Activated CD4-positive, alpha-beta T cell treated with anti-CD3 and anti-CD28 coated beads, Interleukin-2, Interleukin-4, amounts not matched to agents 100 ng/mL and 50 ng/mL, durations not matched to agents 16 hours and 8 hours (primary cell): ENCODE data around the gene LPAR6.
"Not testable (repeated sequence)": the region's sequence is repeated elsewhere in the genome, so short reads cannot be mapped to it uniquely, and the experiment has no call there.

ENCODE experiments used
- DNase-seq: peaks from one replicate; pipeline ENCODE4 v3.0.0-alpha.2; 2020; ENCODE audit warnings: low spot score

Gene LPAR6, protein sequence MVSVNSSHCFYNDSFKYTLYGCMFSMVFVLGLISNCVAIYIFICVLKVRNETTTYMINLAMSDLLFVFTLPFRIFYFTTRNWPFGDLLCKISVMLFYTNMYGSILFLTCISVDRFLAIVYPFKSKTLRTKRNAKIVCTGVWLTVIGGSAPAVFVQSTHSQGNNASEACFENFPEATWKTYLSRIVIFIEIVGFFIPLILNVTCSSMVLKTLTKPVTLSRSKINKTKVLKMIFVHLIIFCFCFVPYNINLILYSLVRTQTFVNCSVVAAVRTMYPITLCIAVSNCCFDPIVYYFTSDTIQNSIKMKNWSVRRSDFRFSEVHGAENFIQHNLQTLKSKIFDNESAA

DNA sequence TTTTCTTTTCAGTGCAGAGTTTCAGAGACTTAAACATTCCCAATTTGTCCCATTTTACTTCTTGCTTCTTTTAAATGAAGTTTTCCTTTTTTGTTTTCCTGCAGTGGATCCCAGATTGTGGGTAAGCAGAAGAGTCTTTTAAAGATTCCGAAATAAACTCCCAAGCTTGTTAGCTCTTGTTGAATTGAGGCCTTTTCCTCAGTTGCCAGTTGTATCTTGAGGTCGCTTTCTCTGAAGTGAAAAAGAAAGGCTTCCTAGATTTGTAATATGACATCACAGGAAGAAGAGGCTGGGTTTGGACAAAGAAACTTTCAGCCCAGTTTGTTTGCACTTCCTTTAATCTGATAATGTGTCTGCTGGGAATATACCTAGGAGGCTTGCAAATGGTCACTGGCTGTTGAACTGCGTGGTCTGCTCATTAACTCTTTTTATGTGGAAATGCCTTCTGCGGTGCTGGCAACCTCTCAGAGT is at the start of gene LPAR6:
TSS of gene LPAR6 (minus strand) at position 233 of the 471 bp plus-strand sequence. CDS start 690 bp downstream, outside the sequence.
- peak; percentile 55 for DNase-seq

DNA sequence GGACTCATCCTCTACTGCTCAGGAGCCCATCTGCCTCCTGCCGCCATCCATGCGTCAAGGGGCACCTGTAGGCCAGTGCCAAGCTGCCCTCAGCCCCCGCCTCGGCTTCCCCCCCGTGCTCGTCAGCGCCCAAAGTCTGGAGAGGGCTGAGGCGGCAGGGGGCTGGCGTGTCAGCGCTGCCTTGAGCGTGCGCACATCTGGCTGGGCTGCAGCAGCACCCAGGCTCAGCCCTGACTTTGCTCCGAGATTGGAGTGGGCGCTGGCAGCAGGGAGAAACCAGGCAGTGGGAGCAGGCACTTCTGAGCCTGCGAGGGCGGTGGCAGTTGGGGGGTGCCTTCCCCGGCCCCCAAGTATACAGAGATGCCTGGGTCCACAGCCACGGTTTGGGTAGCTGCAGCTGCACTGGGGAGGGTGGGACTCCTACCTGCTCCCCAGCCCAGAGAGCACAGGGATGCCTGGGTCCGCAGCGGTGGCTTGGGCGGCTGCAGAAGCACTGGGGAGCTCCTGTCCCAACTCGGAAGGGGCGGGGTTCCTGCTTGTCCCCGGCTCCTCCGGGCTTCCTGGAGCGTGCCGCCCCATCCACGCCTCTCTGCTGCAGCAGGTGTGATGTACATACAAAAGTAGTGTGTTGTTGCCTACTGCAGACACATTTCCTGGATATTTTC is 44.8 kb upstream of the LPAR6 start:
- DNase-seq = no peak

DNA sequence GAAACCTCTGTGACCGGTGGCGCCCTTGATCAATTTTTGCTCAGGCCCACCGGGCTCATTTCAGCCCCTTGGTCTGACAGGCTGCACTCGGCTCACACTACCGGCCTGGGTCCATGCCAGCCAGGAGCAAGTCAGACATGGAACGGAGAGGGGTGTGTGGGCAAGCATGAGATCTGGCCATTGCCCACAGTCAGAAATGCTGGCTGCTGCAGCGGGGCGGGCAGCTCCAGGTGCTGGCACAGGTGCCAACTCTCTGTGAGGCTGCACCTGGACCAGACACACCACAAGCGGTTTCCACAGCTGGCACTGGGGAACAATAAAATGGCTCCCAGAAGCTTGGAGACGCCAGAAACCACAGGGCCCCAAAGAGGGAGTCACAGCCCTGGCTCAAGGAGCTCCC is 43.6 kb upstream of the LPAR6 start:
- DNase-seq = no peak

DNA sequence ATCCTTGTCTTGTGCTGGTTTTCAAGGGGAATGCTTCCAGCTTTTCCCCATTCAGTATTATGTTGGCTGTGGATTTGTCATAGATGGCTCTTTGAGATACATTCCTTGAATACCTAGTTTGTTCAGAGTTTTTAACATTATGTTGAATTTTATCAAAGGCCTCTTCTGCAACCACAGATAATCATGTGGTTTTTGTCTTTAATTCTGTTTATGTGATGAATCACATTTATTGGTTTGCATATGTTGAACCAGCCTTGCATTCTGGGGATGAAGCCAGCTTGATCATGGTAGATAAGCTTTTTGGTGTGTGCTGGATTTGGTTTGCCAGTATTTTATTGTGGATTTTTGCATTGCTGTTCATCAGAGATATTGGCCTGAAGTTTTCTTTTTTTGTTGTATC is 38.3 kb upstream of the LPAR6 start:
- not testable (repeated sequence) for DNase-seq

DNA sequence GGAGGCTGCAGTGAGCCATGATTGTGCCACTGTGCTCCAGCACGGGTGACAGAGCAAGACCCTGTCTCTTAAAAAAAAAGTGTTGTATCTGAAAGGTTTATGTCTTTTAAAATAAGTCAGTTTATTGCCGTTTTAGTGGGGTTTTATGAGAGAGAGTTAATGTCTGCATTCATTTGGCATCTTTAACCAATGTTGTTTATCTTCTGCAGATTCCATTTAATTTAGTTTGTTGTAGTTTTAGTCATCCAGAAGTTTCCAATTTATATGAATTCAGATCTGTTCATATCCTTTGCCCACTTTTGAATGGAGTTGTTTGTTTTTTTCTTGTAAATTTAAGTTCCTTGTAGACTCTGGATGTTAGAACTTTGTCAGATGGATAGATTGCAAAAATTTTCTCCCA is 36.7 kb upstream of the LPAR6 start:
- DNase-seq = no peak

DNA sequence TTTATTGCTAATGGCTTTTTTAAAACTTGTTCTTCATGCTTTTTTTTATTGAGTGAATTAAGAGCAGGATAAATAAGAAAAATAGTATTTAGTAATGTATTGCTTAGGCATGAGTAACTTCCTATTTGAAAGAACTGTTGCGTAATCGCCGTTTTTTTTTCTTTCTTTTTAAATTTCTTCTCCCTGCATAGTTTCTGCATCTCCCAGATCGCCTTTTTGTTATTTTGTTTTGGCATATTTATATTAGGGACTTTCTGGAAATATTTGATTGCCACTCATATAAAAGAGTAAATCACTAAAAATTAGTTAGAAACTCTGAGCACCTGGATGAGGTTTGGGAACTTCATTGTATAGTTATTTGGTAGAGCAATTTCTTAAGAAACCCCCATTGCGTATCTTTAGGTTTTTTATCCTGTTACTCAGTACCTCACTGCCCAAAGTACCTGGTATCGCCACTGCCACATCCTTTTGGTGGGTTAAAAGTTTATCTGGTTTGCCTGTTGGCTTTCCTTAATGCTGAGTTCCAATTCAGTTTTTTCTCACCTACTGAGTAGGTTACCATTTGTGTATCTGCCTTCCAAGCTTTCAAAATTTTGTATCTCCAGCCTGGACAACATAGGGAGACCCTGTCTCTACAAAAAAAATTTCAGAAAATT is 36.2 kb upstream of the LPAR6 start:
- no peak for DNase-seq

DNA sequence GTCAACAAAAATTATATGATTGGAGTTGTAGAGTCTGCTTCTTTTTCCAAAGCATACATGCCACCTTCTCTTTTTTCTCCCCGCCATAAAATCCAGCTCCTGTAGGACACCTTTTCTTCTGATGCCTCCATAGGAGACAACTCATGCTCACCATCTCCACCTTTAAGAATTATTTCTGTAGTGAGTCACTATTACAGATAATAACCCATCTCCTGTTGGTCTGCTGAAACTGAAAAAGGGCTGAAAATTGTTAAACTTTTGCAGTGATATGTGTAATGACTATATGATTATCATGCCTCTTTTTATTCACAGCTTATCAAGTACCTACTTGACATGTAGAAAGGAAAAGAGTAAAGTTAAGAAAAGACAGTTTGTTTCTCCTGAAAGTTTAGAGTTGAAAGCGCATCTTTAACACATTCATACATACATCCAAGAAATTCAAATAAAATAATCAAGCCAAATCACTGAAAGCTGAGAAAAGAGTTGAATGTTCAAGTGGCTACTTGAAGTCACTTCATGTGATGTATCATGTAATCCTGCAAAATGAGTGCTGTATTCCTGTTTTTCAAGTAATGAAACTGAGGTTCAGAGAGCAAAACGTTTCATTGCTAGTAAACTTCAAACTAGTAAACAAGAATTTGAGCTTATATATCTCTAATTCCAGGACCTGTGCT is 35.5 kb upstream of the LPAR6 start:
- DNase-seq = no peak

DNA sequence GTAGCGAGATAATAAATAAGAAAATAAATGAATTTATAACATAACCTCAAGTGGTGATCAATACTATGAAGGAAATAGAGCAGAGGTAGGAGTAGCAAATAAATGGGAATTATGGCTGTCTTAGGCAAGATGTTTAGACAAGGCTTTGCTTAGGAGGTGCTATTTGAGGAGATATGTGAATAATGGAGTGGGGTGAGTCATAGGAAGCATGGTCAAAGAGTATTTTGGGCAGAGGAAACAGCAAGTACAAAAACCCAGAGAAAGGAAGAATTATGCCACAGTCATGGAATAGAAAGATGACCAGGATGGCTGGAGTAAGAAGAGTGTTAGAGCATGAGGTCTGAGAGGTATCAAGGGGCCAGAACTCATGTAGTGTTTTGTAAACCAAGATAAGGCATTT is 33.6 kb upstream of the LPAR6 start:
- no peak for DNase-seq

DNA sequence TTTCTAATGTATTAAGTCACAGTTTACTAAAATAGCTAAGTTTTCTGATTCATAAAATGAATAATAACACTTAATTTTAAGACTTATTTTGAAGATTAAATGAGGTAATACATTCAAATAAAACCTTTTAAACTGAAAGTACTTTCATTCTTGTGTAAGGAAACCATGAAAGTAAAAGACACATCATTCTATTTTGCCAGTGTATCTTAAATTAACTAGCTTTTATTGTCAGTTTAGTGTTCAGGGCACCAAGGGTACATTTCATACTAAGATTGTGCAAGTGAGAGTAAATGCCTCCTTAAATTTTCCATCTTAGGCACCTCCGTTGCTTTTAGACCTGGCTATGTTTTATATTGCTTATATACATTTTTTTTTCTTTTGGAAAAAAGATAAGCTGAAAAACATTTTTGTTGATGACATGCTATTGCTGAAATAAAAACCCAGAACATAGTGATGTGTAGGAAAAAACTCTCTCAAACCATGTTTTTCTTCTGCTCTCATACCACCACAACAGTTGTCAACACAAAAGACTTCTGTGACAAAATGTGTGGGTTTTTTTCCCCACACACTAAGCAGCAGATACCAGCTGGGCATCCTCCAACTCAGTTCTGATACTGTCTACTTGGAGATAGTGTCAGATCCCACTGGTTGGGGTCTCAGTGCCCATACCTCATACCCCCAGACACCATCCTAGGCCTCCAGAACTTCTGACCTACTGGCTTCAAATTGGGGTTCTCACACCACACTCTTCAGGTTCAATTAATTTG is 30.7 kb upstream of the LPAR6 start:
- no peak for DNase-seq

DNA sequence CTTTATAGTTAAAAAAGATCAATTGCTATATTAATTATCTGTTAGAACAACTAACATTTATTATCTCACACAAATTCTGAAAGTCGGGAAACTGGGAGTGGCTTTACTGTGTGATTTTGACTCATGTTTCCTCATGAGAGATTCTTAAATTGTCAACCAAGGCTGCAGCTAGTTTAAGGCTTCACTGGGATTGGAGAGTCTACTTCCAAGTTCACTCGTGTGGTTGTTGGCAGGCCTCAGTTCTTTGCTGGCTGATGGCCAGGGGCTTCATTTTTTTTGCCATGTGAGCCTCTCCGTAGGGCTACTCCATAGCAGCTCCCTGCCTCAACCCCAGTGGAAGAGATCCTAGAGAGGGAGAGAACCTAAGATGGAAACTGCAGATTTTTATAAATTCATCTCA is 24.5 kb upstream of the LPAR6 start:
- no peak for DNase-seq

DNA sequence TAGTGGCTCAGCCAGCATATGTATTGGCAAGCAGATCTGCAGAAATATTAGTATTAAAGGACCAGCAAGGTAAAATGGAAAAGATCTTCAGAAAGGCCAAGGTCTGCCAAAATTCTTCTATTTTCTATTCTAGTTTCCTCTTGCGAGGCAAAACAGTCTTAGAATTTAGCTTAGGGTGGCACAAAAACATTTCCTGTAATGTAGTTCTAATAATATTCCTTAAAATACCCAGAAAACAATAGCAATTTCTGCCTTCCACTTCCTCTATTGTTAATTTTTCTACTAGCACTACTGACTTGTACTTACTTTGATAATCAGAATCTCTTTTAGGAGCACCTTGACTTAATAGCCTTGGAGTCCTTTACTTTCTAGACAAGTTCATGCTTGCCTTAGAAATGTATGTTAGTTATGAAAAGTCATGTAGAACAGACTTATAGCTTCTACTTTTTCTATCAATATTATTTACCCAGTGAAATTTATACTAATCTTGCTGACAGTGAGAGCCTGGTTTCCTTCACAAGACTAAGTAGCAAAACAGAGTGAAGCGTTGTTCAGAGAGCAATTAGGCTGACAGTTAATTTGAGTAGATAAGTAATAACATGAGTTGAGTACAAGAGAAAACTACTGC is 23.9 kb upstream of the LPAR6 start:
- no peak for DNase-seq

DNA sequence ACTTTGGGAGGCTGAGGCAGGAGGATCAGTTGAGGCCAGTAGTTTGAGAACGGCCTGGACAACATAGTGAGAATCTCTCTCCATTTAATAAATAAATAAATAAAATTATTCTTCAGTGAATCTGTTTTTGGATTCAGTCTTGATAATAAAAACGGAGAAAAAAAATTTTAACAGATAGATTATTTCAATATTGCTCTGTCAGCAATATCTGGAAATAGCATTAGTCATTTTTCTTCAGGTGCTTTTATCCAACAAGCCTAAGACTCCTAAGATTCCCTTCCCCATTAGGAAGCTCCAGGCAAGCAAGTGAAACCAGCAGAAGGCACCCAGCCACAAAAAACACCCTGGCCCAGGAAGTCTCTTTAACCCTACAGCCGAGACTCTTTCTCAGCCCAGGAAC is 21.3 kb upstream of the LPAR6 start:
- no peak for DNase-seq

DNA sequence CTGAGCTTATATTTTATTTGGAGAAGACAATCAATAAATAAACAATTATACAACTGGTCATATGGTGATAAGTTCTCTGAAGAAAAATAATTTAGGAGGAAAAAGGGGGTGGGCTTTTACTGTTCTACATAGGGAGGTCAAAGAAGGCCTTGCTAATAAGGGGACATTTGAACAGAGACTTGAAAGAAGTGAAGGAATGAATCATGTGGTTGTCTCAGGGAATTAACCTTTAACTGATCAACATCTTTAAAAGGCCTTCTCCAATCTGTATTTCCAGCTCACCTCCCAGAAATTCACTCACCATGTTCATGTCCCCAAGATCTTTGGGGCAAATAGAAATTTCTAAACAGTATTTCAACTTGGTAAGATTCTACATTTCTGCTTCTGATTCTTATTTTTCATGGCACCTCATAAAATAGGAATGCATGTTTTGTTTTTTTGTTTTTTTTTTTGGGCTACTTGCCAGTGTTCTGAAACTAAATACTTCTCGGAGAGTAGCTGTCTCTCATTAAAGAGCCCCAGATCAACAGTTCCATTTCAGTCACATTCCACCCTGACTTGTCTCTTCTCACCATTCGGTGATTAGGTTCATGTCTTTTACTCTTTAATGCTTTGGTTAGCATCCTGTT is 19.2 kb upstream of the LPAR6 start:
- no peak for DNase-seq

DNA sequence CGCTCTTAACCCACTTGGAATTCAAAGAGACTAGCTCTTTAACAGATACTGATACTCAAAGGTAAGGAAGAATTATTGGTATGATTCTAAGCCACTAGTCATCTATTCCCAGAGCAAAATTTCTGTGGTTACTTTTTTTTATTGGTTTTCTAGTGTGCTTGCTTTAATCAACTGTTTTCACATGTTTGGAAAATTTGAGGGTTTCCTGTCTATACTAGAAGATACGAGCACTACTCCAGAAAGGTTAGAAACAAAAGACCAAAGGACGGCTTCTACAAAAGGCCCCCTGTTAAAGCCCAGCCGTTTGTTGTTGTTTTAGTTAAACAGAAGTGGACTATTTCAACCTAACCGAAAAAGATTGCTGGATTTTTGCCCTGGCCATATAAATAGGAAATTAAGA is 18.5 kb upstream of the LPAR6 start:
- no peak for DNase-seq

DNA sequence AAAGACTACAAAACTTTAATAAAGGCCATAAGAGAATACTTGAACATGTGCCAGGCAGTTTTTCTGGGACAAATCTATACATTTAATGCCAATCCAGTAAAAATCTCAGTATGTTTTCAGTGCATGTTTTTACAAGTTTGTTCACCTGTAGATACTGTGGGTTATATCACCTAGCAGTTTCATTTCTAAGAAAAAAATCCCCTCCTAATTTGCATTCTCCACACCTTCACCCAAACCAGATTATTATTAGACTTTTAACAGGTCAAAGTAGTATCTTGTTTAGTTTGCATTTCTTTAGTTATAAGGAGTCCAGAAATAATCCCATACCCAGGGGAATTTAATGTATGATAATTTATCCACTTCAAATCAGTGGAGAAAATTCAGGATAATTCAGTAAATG is 17.0 kb upstream of the LPAR6 start:
- DNase-seq = no peak

DNA sequence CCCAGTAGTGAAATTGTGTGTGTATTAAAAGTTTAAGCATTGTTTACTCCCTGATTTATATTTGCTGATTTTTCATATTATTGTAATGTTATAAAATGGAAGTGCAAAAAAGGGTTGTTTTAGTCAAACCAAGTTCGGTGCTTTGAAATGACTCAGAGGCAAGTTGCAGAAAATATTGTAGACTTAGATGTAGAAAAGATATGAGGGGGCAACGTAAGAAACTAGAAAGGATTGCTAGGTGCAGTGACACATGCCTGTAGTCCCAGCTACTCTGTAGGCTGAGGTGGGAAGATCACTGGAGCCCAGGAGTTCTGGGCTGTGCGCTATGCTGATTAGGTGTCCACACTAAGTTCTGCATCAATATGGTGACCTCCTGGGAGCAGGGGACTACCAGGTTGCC is 16.1 kb upstream of the LPAR6 start:
- no peak for DNase-seq

DNA sequence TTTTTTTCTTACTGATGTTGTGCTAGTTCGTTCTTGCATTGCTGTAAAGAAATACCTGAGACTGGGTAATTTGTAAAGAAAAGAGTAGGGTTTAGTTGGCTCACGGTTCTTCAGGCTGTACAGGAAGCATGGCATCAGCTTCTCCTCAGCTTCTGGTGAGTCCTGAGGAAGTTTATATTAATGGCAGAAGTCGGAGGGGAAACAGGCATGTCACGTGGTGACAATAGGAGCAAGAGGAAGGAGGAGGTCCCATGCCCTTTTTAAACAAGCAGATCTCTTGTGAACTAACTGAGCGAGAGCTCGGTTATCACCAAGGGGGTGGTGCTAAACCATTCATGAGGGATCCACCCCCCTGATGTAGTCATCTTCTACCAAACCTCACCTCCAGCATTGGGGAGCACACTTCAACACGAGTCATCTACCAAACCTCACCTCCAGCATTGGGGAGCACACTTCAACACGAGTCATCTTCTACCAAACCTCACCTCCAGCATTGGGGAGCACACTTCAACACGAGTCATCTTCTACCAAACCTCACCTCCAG is 13.9 kb upstream of the LPAR6 start:
- DNase-seq = not testable (repeated sequence)

DNA sequence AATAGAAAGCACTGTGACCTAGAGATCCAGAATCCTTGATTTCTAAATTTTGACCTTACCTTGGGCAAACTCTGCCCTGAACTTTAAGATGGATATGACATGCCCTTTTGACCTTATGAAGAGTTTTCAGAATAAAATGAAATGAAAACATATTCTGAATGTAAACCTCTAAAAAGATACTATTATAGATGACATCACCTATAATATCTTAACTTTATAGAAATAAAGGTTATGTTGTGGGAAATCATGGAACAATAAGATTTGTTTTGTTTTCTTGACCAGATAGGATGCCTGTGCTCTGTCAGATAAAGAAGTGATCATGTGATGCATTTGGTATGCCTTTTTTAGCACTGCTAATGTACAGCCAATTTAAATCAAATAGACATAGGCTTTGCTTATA is 13.1 kb upstream of the LPAR6 start:
- no peak for DNase-seq

DNA sequence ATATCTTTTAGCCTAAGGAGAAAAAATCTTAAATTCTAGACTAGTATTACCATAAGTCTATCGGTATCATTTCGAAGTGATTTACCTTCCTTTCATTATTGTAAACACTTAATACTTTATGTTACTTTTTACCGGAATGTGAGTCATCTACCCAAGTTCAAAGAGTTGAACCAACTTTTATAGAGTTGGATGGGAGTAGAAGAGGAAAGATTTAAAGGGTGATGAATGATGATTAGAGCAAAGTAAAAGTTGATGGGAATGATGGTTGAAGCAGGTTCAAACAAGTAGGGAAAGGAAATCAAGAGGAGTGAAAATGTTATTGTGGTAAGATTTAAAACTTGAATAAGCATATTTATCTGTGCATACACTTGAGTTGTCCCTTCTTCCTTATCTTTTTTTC is 11.3 kb upstream of the LPAR6 start:
- DNase-seq = no peak

DNA sequence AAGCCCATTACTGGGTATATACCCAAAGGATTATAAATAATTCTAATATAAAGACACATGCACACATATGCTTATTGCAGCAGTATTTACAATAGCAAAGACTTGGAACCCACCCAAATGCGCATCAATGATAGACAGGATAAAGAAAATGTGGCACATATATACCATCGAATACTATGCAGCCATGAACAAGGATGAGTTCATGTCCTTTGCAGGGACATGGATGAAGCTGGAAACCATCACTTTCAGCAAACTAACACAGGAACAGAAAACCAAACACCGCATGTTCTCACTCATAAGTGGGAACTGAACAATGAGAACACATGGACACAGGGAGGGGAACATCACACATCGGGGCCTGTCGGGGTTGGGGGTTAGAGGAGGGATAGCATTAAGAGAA is 9.1 kb upstream of the LPAR6 start:
- not testable (repeated sequence) for DNase-seq

DNA sequence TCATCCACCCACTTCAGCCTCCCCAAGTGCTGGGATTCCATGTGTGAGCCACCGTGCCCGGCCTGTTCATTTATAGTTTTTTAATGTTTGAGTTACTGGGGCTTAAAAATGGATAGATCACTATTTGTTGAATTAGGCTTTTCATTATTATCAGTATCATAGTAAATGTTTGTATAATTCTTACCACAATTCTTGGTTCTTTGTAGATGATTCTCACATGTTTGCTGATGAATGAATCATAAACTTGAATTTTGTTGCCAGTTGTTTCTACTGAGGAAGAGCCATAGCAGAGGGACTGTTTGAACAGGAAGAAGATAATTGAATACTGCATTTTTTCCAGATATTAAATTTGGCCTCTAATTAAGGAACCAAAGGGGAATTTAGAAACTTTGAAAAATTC is 2.6 kb upstream of the LPAR6 start:
- no peak for DNase-seq
